SU-DHL-6 (cell line): ENCODE measurements around the gene PKNOX2.

ENCODE experiments used
- H2AFZ ChIP-seq: fragments of 200-600 bp; sonication (generic); 2 replicates; pipeline ENCODE4 v1.6.1; 2014; ENCODE audit warnings: low read depth, mild to moderate bottlenecking, moderate library complexity, mixed read lengths, antibody characterized with exemption, low read length; ENCODE audit not compliant: severe bottlenecking
- H3F3A ChIP-seq: fragments of 200-600 bp; shearing (Covaris generic); 2 replicates; pipeline ENCODE4 v1.6.0; 2016; ENCODE audit warnings: antibody characterized with exemption, mild to moderate bottlenecking; ENCODE audit not compliant: insufficient read depth
- H3K27ac ChIP-seq: fragments of 200-600 bp; sonication (generic); 2 replicates; pipeline ENCODE4 v1.5.1; 2016; ENCODE audit warnings: low read depth, mild to moderate bottlenecking, low read length, moderate library complexity, mixed read lengths
- H3K27me3 ChIP-seq: fragments of 200-600 bp; sonication (generic), shearing (Covaris generic); 2 replicates; pipeline ENCODE4 v1.6.0; 2014; ENCODE audit warnings: mild to moderate bottlenecking, low read length
- H3K36me3 ChIP-seq: fragments of 200-600 bp; sonication (generic); 2 replicates; pipeline ENCODE4 v1.6.1; 2014; ENCODE audit warnings: mild to moderate bottlenecking, low read length, mixed read lengths
- H3K4me2 ChIP-seq: fragments of 300-600, 200-600 bp; shearing (Covaris generic), sonication (generic); 2 replicates; pipeline ENCODE4 v1.6.0; 2014; ENCODE audit warnings: low read length, low read depth, mild to moderate bottlenecking; ENCODE audit not compliant: poor library complexity, severe bottlenecking
- H3K4me3 ChIP-seq: fragments of 200-600 bp; sonication (generic); 2 replicates; pipeline ENCODE4 v1.5.1; 2014; ENCODE audit warnings: antibody characterized with exemption, low read length, mild to moderate bottlenecking, mixed read lengths; ENCODE audit not compliant: insufficient read depth, poor library complexity, severe bottlenecking
- H3K79me2 ChIP-seq: fragments of 200-600 bp; sonication (generic); 2 replicates; pipeline ENCODE4 v1.6.1; 2014; ENCODE audit warnings: mild to moderate bottlenecking, low read length, moderate library complexity; ENCODE audit not compliant: insufficient read depth
- H3K9ac ChIP-seq: fragments of 200-600 bp; sonication (generic); 2 replicates; pipeline ENCODE4 v1.7.0; 2014; ENCODE audit warnings: mild to moderate bottlenecking, low read length
- H3K9me2 ChIP-seq: fragments of 200-600 bp; sonication (generic); replicated peaks from 2 replicates; pipeline ENCODE4 v1.6.1; 2014; ENCODE audit warnings: low read length; ENCODE audit not compliant: insufficient read depth
- H3K9me3 ChIP-seq: fragments of 200-600 bp; sonication (generic); 2 replicates; pipeline ENCODE4 v1.6.1; 2014; ENCODE audit warnings: low read length, mixed read lengths; ENCODE audit not compliant: insufficient read depth
- H4K20me1 ChIP-seq: fragments of 200-600 bp; sonication (generic); 2 replicates; pipeline ENCODE4 v1.6.1; 2014; ENCODE audit warnings: low read depth, mild to moderate bottlenecking, antibody characterized with exemption, low read length, moderate library complexity, mixed read lengths
- CTCF ChIP-seq: fragments of 200-600 bp; sonication (generic); IDR thresholded peaks from one replicate; pipeline ENCODE4 v1.5.1; 2017; ENCODE audit warnings: antibody characterized with exemption, mild to moderate bottlenecking, low read length, moderate library complexity; ENCODE audit not compliant: insufficient read depth, poor library complexity, severe bottlenecking
- EZH2phosphoT487 ChIP-seq: fragments of 200-600 bp; sonication (generic), shearing (Covaris generic); conservative IDR thresholded peaks from 2 replicates; pipeline ENCODE4 v1.6.1; 2018; ENCODE audit warnings: mild to moderate bottlenecking, antibody characterized with exemption, low read length, moderate library complexity, mixed read lengths

The PKNOX2 gene

DNA sequence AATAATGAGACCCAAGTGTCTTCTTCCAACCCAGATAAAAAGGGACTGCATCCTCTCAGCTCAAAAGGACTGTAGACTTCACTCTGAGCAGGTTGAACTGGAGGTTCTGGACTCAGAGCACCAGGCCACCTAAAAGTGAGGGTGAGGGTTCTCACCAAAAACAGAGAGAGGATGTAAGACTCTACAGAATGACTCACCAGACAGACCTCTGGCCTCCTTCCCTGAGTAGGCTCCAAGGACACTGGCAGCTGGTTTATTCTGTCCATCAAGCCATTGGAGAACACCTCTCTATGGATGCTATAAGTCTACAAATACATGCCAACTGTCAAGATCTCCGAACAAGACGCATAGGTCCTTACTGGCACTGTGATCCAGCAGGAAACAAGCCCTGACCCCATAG lies 304.3 kb downstream of the PKNOX2 start:
- Histone ChIP-seq H2AFZ (no peak overlapping the region), H3K9me2 (no peaks in the 10 kb centered on the region), H3K9ac (no peak overlapping the region), H3K27ac (no peak overlapping the region), H3K4me2 (no peak overlapping the region), H3F3A (no peaks in the 10 kb centered on the region), H3K9me3 (no peaks in the 10 kb centered on the region), H3K79me2 (no peaks in the 10 kb centered on the region), H3K27me3 (no peaks in the 10 kb centered on the region), H3K36me3 (no peaks in the 10 kb centered on the region), H4K20me1 (no peaks in the 10 kb centered on the region), H3K4me3 (no peak overlapping the region)
- no peak for TF ChIP-seq CTCF
- no peak for TF ChIP-seq EZH2phosphoT487

- H3F3A ChIP-seq, result no peaks in the 10 kb centered on the region
- no peak overlapping the region for H3K4me3 ChIP-seq
- no peaks in the 10 kb centered on the region for H3K9me2 ChIP-seq
- H3K9ac ChIP-seq, result no peak overlapping the region
- TF ChIP-seq CTCF, result no peak
- TF ChIP-seq EZH2phosphoT487, result no peak
- H3K79me2 ChIP-seq, result no peaks in the 10 kb centered on the region
- H3K9me3 ChIP-seq, result no peaks in the 10 kb centered on the region
- H3K27me3 ChIP-seq, result no peaks in the 10 kb centered on the region
- H3K36me3 ChIP-seq, result no peaks in the 10 kb centered on the region
- no peak overlapping the region for H3K27ac ChIP-seq
- H3K4me2 ChIP-seq, result no peak overlapping the region
- no peaks in the 10 kb centered on the region for H4K20me1 ChIP-seq
- H2AFZ ChIP-seq, result no peak overlapping the region
These were observed 305.8 kb downstream of the PKNOX2 start for GRCh38 chr11:125470355-125470754.

- no peak overlapping the region for H3K4me2 ChIP-seq
- no peak overlapping the region for H3K27ac ChIP-seq
- TF ChIP-seq EZH2phosphoT487, result no peak
- TF ChIP-seq CTCF, result no peak
These were observed 312.2 kb downstream of the PKNOX2 start for GRCh38 chr11:125476721-125477120.

More at GRCh38 chr11:125476721-125477120, 312.2 kb downstream of the PKNOX2 start:
- Histone ChIP-seq H3K4me3 (no peak overlapping the region), H3F3A (no peaks in the 10 kb centered on the region), H2AFZ (no peak overlapping the region), H3K9me3 (no peaks in the 10 kb centered on the region), H3K79me2 (no peaks in the 10 kb centered on the region), H3K9ac (no peak overlapping the region), H3K36me3 (no peaks in the 10 kb centered on the region), H3K27me3 (no peaks in the 10 kb centered on the region), H4K20me1 (no peaks in the 10 kb centered on the region), H3K9me2 (no peaks in the 10 kb centered on the region)
